HCT116 (cell line): ENCODE data around the gene TFPT. TPM values are rescaled to one million over a fixed set of nuclear protein-coding genes. Genes with fewer than 3 reads are reported as not detected.
"Not testable (repeated sequence)": the region's sequence is repeated elsewhere in the genome, so short reads cannot be mapped to it uniquely, and the experiment has no call there.

Experiments
- ATAC-seq: fragments of 200-7000 bp; cut with Tn5 transposase; 2 replicates; pipeline ENCODE4 v1.9.1; 2020; ENCODE audit warnings: mild to moderate bottlenecking, moderate library complexity
- BruUV-seq: library from RNA; stranded (reverse); fragments of 400-500 nt; replicated peaks from 2 replicates; lab custom pipeline; 2021; lab: Mats Ljungman, UMichigan
- CTCF ChIA-PET: fragments of 300-600 bp; sonication (Branson Sonifier 250); formaldehyde crosslinking; loops from one replicate; lab custom pipeline; 2021; ENCODE audit warnings: antibody characterized with exemption; lab: Charles Lee
- POLR2A ChIA-PET: fragments of 300-600, 350-600 bp; sonication (Branson Sonifier 250); formaldehyde crosslinking; loops from one replicate; lab custom pipeline; 2021; ENCODE audit warnings: antibody characterized with exemption; lab: Charles Lee
- RAD21 ChIA-PET, 2 experiments: fragments of 300-600 bp; sonication (Branson Sonifier 250); formaldehyde crosslinking; loops; one replicate each; lab custom pipeline; 2023; ENCODE audit warnings: low total read pairs in 2 of 2; ENCODE audit not compliant: uncharacterized antibody in 2 of 2, unreplicated experiment in 2 of 2, low non-redundant PET in 1 of 2; lab: Charles Lee
- DNase-seq: peaks from one replicate; pipeline ENCODE4 v3.0.0-alpha.2; 2010; ENCODE audit warnings: low read depth, low spot score
- H2AFZ ChIP-seq: fragments of 200-600 bp; shearing (Covaris generic), sonication (generic); 2 replicates; pipeline ENCODE4 v1.6.1; 2017; ENCODE audit warnings: low read depth, mixed run types, mixed read lengths, antibody characterized with exemption, low read length; ENCODE audit not compliant: poor library complexity, severe bottlenecking
- H3K27ac ChIP-seq: 2 replicates; pipeline ENCODE4 v1.5.1; 2012; ENCODE audit warnings: low read depth, low read length
- H3K27me3 ChIP-seq: fragments of 200-600 bp; sonication (generic); 2 replicates; pipeline ENCODE4 v1.6.1; 2016; ENCODE audit warnings: mixed run types, low read length, mixed read lengths; ENCODE audit not compliant: insufficient read depth
- H3K36me3 ChIP-seq, 2 experiments: fragments of 200-500 bp in 1 of 2; fragments of 200-600 bp in 1 of 2; sonication (Bioruptor generic) in 1 of 2; sonication (generic) in 1 of 2; 2 replicates each; pipeline versions ENCODE4 v1.5.1 to v1.6.1; 2014 to 2016; ENCODE audit warnings: low read length in 2 of 2, inconsistent platforms in 1 of 2, mixed read lengths in 1 of 2, mixed run types in 1 of 2; ENCODE audit not compliant: insufficient read depth in 2 of 2, control insufficient read depth in 1 of 2
- H3K4me1 ChIP-seq, 2 experiments: fragments of 200-600 bp in 1 of 2; sonication (generic) in 1 of 2; 2 replicates each; pipeline versions ENCODE4 v1.5.1 to v1.6.1; 2012 to 2017; ENCODE audit warnings: low read length in 2 of 2, inconsistent platforms in 1 of 2, mild to moderate bottlenecking in 1 of 2, mixed read lengths in 1 of 2, mixed run types in 1 of 2, moderate library complexity in 1 of 2; ENCODE audit not compliant: insufficient read depth in 2 of 2, control insufficient read depth in 1 of 2
- H3K4me2 ChIP-seq: fragments of 200-600 bp; sonication (generic); 2 replicates; pipeline ENCODE4 v1.6.1; 2017; ENCODE audit warnings: mixed run types, low read length, mixed read lengths
- H3K4me3 ChIP-seq, 2 experiments: fragments of 200-600 bp in 1 of 2; sonication (generic) in 1 of 2; replicated peaks in 1 of 2; 2 replicates each; pipeline ENCODE4 v1.5.1; 2011 to 2016; ENCODE audit warnings: low read length in 2 of 2, control low read depth in 1 of 2, low read depth in 1 of 2, mild to moderate bottlenecking in 1 of 2, mixed read lengths in 1 of 2, mixed run types in 1 of 2
- H3K79me2 ChIP-seq: fragments of 200-600 bp; sonication (generic); 2 replicates; pipeline ENCODE4 v1.6.1; 2017; ENCODE audit warnings: mild to moderate bottlenecking, mixed run types, low read length, moderate library complexity, mixed read lengths; ENCODE audit not compliant: insufficient read depth
- H3K9ac ChIP-seq: fragments of 200-600 bp; sonication (generic); 2 replicates; pipeline ENCODE4 v1.6.1; 2016; ENCODE audit warnings: low read length, mixed read lengths
- H3K9me2 ChIP-seq: fragments of 200-600 bp; sonication (generic), shearing (Covaris generic); 2 replicates; pipeline ENCODE4 v1.6.1; 2017; ENCODE audit warnings: mixed run types, mild to moderate bottlenecking, moderate library complexity; ENCODE audit not compliant: insufficient read depth
- H3K9me3 ChIP-seq, 2 experiments: fragments of 200-500 bp in 1 of 2; fragments of 200-600 bp in 1 of 2; sonication (Bioruptor generic) in 1 of 2; sonication (generic) in 1 of 2; 2 replicates each; pipeline ENCODE4 v1.6.1; 2014 to 2017; ENCODE audit warnings: low read length in 2 of 2, mixed read lengths in 2 of 2, inconsistent platforms in 1 of 2, low read depth in 1 of 2, mild to moderate bottlenecking in 1 of 2, mixed run types in 1 of 2, moderate library complexity in 1 of 2; ENCODE audit not compliant: control insufficient read depth in 1 of 2, insufficient read depth in 1 of 2
- H4K20me1 ChIP-seq: fragments of 200-600 bp; sonication (generic), shearing (Covaris generic); 2 replicates; pipeline ENCODE4 v1.6.1; 2017; ENCODE audit warnings: mixed run types, mild to moderate bottlenecking, moderate library complexity; ENCODE audit not compliant: insufficient read depth
- CBX3 ChIP-seq: IDR thresholded peaks from 2 replicates; pipeline ENCODE4 v1.6.1; 2012; ENCODE audit warnings: low read depth
- CEBPB ChIP-seq: IDR thresholded peaks from 2 replicates; pipeline ENCODE4 v1.6.1; 2012; ENCODE audit warnings: low read depth
- EGR1 ChIP-seq: IDR thresholded peaks from 2 replicates; pipeline ENCODE4 v1.6.1; 2012; ENCODE audit warnings: low read depth
- POLR2AphosphoS5 ChIP-seq: IDR thresholded peaks from 2 replicates; pipeline ENCODE4 v1.6.1; 2011; ENCODE audit warnings: mild to moderate bottlenecking, low read depth, low read length, moderate library complexity
- RAD21 ChIP-seq: IDR thresholded peaks from 2 replicates; pipeline ENCODE4 v1.6.1; 2012; ENCODE audit warnings: low read depth, mild to moderate bottlenecking
- SIN3A ChIP-seq: IDR thresholded peaks from 2 replicates; pipeline ENCODE4 v1.6.1; 2012; ENCODE audit warnings: low read depth
- ZFX ChIP-seq: fragments of 450-650 bp; IDR thresholded peaks from 2 replicates; pipeline ENCODE4 v1.6.1; 2017
- ZNF274 ChIP-seq: fragments of 200-500 bp; sonication (Bioruptor generic); IDR thresholded peaks from 2 replicates; pipeline ENCODE4 v1.6.1; 2014; ENCODE audit warnings: mild to moderate bottlenecking, low read depth, low read length, inconsistent platforms
- intact Hi-C: fragments of 100-400 bp; cut with micrococcal nuclease; formaldehyde crosslinking; loops from 2 replicates; pipeline ENCODE4 v1.10.0; 2022
- total RNA-seq: library from RNA; stranded (reverse); gene quantifications from one replicate; pipeline ENCODE4 v1.2.1, GENCODE V29; 2021; ENCODE audit not compliant: unreplicated experiment
- TF ChIP-seq, protein P1 (sequence below): IDR thresholded peaks from 2 replicates; pipeline ENCODE4 v1.6.1; 2012; ENCODE audit warnings: low read depth
- TF ChIP-seq, protein P2 (sequence below): IDR thresholded peaks from 2 replicates; pipeline ENCODE4 v1.6.1; 2012

The TFPT gene
- total RNA-seq, 1 experiment from 2014 or later: 7.1 TPM

GRCh38 chr19:54095859-54096616 lies 19.4 kb downstream of the TFPT start:
- H3K27ac ChIP-seq: peak overlapping the region; percentile 10; the same call in 1 of the 2 replicates

DNA sequence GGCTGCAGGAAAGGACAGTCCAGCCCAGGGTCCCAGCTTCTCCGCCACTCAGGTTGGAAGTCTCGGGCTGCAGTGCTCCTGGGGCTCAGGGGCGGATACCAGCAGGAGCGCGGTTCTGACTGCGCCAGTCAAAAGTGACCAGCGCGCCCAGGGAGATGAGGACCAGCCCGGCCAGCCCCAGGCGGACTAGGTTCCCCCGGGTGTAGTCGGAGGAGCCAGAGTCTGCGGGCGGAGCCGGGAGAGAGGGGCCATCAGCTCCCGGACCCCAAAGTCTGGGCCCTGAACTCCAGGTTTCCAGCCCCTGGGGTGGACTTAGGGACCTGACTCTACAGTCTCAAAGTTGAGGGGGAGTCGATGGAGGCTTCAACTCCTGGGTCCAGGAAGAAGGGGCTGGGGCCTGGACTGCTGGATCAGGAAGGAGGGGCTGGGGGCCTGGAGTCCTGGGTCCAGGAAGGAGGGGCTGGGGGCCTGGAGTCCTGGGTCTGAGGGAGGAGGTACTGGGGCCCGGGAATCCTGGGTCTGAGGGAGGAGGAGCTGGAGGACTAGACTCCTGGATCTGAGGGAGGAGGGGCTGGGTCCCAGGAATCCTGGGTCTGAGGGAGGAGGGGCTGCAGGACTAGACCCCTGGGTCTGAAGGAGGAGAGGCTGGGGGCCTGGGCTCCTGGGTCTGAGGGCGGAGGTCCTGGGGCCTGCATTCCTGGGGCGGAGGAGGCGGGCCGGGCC lies 20.2 kb downstream of the TFPT start:
- Histone ChIP-seq H2AFZ (peak overlapping the region; percentile 54), H3K9me2 (no peaks in the 10 kb centered on the region), H3K36me3 (no peaks in the 10 kb centered on the region), H3K79me2 (no peaks in the 10 kb centered on the region), H3K27me3 (no peaks in the 10 kb centered on the region), H3K4me2 (peak overlapping the region; percentile 80), H3K9me3 (no peaks in the 10 kb centered on the region), H3K4me1 (peaks cover 7 to 20% of the 10 kb centered on the region in 2 experiments; a peak in 3 of 4 replicates), H3K27ac (peak overlapping the region; percentile 10; the same call in 1 of the 2 replicates), H4K20me1 (no peaks in the 10 kb centered on the region), H3K4me3 (peak overlapping the region; percentile 33 to 51)
- ChIA-PET CTCF (no interaction called here), RAD21 (interaction anchor here in 1 of 2 experiments (0.6 kb wide), 1 partner anchor 298 kb away, joined by 4 read pairs; no protein-coding TSS in a partner anchor), POLR2A (no interaction called here)
- ATAC-seq: no peak; the same call in 1 of the 2 replicates
- no peak for DNase-seq
- no TSS peak for BruUV-seq
- intact Hi-C loops: loop anchor here (10.0 kb wide), 1 partner anchor 290 kb away; no protein-coding TSS in a partner anchor
- TF ChIP-seq EGR1 (no peak), ZNF274 (no peak), RAD21 (no peak), SIN3A (no peak), CEBPB (no peak)
- TF ChIP-seq, protein P1, sequence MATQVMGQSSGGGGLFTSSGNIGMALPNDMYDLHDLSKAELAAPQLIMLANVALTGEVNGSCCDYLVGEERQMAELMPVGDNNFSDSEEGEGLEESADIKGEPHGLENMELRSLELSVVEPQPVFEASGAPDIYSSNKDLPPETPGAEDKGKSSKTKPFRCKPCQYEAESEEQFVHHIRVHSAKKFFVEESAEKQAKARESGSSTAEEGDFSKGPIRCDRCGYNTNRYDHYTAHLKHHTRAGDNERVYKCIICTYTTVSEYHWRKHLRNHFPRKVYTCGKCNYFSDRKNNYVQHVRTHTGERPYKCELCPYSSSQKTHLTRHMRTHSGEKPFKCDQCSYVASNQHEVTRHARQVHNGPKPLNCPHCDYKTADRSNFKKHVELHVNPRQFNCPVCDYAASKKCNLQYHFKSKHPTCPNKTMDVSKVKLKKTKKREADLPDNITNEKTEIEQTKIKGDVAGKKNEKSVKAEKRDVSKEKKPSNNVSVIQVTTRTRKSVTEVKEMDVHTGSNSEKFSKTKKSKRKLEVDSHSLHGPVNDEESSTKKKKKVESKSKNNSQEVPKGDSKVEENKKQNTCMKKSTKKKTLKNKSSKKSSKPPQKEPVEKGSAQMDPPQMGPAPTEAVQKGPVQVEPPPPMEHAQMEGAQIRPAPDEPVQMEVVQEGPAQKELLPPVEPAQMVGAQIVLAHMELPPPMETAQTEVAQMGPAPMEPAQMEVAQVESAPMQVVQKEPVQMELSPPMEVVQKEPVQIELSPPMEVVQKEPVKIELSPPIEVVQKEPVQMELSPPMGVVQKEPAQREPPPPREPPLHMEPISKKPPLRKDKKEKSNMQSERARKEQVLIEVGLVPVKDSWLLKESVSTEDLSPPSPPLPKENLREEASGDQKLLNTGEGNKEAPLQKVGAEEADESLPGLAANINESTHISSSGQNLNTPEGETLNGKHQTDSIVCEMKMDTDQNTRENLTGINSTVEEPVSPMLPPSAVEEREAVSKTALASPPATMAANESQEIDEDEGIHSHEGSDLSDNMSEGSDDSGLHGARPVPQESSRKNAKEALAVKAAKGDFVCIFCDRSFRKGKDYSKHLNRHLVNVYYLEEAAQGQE: no peak
- TF ChIP-seq, all 23 proteins: peak for 0
- H3K9ac ChIP-seq: peak overlapping the region; percentile 41; the same call in 1 of the 2 replicates

More at GRCh38 chr19:54095859-54096616, 19.4 kb downstream of the TFPT start:
- TF ChIP-seq CBX3 (peak; percentile 15; the same call in 1 of the 2 replicates), ZFX (peak; percentile 61; the same call in 1 of the 2 replicates), POLR2AphosphoS5 (0 out of 2 replicates have a peak, but pooled peaks have one; percentile 22)
- TF ChIP-seq, protein P2, sequence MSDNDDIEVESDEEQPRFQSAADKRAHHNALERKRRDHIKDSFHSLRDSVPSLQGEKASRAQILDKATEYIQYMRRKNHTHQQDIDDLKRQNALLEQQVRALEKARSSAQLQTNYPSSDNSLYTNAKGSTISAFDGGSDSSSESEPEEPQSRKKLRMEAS: peak; percentile 90
- DNase-seq, H3K79me2 ChIP-seq, H3K9me2 ChIP-seq, H3K36me3 ChIP-seq, H3K9me3 ChIP-seq, BruUV-seq, H4K20me1 ChIP-seq, CTCF ChIA-PET, H3K27me3 ChIP-seq: not testable (repeated sequence)
- RAD21 ChIA-PET: interaction anchor here in 1 of 2 experiments (0.6 kb wide), 1 partner anchor 299 kb away, joined by 4 read pairs; no protein-coding TSS in a partner anchor
- Histone ChIP-seq H3K4me3 (peak overlapping the region; percentile 33 to 51), H2AFZ (peak overlapping the region; percentile 54), H3K4me1 (peaks cover 7 to 20% of the 10 kb centered on the region in 2 experiments; a peak in 3 of 4 replicates), H3K9ac (peak overlapping the region; percentile 41), H3K4me2 (peak overlapping the region; percentile 80)
- POLR2A ChIA-PET: interaction anchor here (1.5 kb wide), 1 partner anchor 19 kb away, joined by 4 read pairs; the partner anchor contains the start of genes PRPF31 and TFPT
- ATAC-seq: peak; percentile 79
- intact Hi-C loops: loop anchor here (10.0 kb wide), 1 partner anchor 291 kb away; no protein-coding TSS in a partner anchor
